GM19238 (cell line): ENCODE data around the gene ICOS.
"Not testable (repeated sequence)": the region's sequence is repeated elsewhere in the genome, so short reads cannot be mapped to it uniquely, and the experiment has no call there.

Source experiments
- DNase-seq: peaks from one replicate; pipeline ENCODE4 v3.0.0; 2011; ENCODE audit warnings: low spot score; ENCODE audit not compliant: insufficient read length

ICOS gene

DNA sequence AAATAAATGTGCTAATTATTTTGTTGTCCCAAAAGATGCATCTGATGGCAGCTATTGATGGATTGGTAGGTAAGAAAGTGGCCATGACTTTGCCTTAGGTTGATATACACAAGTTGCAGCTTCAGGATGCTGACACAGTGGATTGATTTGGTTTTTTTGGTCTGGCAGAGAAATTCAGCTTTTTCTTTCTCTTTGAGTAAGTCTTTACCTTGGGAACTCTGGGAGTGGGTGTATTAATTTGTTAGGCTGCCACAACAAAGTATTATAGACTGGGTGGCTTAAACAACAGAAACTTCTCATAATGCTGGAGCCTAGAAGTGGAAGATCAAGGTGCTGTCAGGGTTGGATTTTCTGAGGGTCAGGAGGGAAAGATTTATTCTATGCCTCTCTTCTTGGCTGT lies 19.8 kb upstream of the ICOS start:
- DNase-seq = no peak

DNA sequence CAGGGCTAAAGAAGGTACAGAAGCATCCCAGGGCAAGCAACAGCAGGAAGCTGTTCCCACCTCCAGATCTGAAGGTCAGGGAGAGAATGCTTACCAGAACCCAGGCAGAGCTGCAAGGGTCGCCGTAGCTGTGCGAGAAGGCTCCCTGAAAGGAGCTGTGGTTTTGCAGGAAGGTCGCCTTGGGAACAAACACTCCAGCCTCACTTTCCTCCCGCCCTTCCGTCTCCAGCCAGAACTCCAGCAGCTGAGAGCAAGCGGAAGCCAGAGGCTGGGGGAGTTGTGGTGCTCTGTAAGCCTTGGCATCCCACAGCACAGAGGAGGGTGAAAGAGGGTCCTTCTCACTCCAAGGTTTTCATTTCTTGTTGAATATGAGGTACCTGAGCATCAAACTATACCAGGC lies 18.3 kb upstream of the ICOS start:
- no peak for DNase-seq

DNA sequence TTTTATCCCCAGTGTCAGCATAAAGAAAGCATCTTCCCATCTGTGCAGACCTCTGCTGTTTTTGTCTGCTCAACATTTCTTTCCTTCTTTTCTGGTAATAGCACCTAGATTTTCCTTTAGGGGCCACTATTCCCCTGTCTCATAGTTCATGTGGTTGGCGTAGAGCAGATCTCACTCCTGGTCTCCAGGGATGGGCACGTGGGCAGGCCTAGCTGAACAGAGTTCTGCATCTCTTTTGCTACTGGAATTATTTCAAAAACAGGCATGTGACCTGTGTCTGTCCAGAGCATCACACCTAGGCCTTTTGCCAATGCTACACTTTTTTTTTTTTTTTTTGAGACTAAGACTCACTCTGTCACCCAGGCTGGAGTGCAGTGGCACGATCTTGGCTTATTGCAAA lies 17.7 kb upstream of the ICOS start:
- no peak for DNase-seq

DNA sequence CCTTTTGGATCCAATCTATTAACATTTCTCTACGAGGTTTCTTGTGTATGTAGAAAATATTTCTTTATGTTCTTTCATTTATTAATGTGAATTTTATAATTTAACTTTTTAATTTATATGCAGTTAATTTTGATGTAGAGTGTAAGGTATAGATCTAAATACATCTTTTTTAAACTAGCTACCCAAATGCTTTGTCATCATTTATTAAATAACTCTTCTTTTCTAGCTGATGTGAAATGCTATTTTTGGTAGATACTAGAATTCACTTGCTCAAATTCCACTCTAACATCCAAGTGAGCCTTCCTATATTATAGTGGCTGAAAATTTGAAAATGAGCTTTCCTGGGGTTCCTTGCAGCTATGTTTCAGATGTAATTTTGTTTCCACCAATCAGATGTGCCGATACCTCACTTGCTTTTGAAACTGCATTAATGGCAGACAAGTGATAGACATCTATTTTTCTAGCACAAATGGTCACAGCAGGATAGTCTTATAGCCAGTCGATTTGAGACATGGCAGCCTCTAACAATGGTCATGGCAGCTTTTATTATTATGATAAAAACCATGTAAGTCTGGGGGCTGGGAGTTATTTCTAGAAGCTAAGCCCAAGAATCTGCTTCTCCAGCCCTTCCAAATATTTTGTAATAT lies 10.9 kb upstream of the ICOS start:
- DNase-seq = no peak

DNA sequence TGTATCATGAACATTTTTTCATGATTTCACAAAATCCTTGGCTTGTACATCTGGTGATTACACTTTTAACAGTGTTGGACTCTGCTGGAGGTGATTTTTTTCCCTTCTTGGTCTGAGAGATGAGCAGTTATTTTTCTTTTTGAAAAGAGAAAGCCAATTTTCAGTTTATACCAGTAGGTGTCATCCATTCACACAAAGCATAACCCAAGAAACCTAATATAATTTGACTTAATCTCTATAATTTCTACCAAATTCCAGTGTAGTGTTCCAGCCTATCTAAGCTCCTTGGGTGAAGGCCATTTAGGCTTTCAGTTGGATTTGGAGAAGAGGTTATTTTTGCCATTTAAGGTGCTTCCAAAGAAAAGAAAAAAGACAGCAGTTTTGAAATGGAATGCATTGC lies 7.7 kb upstream of the ICOS start:
- no peak for DNase-seq

DNA sequence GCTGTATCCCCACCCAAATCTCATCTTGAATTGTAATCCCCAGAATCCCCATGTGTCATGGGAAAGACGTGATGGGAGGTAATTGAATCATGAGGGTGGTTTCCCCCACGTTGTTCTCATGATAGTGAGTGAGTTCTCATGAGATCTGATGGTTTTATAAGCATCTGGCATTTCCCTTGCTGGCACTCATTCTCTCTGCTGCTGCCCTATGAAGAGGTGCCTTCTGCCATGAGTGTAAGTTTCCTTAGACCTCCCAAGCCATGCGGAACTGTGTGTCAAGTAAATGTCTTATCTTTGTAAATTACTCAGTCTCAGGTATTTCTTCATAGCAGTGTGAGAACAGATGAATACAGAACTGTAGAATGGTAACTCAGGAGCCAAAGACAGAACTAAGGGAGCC lies 5.3 kb upstream of the ICOS start:
- DNase-seq = not testable (repeated sequence)

DNA sequence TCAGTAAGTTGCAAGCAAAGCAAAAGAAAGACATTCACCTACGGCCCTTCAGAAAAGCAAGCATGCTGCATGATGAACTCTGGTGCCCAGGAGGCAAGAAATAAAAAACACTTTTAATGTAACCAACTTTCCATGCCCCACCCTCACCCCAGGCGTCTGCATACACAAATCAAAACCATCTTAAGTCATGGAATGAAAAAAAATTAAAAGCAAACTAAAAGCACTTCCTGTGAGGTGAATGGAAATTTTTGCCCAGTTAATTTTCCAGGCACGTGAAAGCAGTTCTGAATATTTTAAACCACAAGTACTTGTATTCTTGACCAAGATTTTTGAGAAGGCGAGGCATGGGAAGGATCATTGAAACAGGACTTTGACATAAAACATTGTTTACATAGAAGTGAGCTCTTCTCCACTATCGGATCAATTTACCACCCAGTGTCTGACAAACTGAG lies 2.5 kb upstream of the ICOS start:
- no peak for DNase-seq

DNA sequence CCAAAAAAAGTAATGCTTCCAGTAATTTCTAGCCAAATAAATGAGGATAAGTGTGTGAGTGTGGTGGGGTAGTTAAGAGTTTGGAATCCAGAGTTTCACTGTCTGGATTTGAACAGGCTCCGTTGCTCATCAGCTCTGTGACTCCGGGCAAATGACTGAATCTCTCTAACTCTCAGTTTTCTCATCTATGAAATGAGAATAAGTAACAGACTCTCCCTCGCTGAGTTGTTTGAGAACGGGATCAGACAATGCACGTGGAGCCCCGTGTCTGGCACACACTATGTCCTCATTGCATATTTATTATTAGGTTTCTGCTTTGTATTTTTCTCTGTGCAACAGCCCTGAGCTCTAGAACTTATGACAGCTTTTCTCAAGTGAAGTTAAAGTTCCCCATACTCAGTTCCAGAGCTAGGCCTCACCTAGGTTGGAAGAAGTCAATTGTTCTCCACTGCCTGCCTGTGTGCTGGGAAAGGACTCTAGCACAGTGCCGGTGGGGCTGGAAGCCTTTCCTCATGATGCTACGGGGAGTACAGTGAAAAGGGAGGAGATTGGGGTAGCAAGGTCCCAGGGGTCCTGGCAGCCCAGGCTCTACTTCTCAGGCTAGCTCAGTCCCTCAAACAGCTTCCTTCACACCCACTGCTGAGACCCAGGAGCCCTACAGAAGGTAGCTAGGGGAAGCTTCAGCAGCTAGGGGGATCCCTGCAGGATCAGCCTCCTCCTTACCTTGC lies 1.7 kb upstream of the ICOS start:
- DNase-seq = no peak

DNA sequence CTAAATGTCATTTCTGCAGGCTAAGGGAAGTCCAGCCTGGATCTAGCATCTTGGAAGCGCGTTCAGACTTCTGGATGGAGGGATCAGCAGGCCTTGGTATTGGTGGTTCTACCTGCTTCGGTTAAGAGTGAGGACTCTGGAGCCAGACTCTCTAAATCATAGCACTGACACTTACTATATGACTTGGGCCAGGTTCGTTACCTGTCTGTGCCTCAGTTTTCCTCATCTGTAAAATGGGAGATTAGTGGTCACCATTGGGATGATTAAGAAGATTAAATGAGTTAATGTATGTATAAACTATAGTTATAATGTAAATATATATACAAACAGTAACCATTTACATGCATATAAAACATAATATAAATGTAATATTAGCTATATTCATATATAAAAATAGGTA lies 995 bp upstream of the ICOS start:
- DNase-seq = no peak

DNA sequence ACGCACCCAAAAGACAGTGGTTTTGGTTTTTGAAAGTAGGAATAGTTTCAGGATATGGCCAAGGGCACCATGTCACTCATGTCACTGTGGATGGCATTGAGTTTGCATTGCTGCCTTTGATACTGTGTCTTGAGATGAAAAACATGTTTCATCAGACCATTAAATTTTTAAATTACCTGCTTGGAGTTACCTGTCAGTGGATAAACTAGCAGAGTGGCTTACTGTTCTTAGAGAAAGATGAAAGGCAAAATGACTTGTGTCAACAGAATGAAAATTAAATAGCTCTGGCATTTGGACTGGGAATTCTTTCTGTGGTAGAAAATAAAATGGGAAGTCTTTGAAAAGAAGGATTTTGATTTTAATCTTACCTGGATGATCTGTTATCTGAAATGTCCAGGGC lies 386 bp downstream of the ICOS start:
- DNase-seq = no peak

DNA sequence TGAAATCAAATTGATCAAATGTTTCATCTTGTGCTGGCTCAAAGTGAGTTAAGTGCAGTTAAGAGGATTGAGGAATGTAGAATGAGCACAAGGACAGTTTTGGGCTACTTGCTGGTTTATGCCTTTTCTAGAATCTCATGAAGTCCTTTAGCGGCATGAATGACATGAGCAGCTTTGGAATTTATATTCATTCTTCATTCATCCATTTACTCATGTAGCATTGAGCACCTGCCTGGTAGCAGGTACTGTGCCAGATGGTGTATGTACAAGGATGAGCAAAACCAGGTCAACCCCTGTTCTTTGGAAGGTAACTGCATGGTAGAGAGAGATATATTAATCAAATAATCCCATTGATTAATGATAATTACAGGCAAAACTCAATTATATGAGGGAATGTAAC lies 1.2 kb downstream of the ICOS start:
- no peak for DNase-seq

DNA sequence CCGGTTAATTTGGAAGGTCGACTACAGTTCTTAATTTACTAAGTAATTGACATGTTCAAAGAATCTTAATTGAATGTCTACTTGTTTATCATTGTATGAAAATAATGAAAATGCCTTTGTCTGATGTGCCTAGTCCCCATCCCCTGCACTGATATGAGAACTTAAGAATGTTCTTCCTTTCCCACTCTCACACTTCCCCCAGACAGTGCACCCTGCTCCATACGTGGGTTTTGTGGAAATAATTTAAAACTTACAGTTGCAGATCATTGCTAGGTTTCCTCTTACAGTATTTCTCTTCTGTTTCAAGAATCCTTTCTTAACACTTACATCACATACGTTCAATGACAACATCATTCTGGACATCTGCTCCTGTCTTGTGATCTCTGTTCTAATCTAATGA lies 3.5 kb downstream of the ICOS start:
- DNase-seq = no peak

DNA sequence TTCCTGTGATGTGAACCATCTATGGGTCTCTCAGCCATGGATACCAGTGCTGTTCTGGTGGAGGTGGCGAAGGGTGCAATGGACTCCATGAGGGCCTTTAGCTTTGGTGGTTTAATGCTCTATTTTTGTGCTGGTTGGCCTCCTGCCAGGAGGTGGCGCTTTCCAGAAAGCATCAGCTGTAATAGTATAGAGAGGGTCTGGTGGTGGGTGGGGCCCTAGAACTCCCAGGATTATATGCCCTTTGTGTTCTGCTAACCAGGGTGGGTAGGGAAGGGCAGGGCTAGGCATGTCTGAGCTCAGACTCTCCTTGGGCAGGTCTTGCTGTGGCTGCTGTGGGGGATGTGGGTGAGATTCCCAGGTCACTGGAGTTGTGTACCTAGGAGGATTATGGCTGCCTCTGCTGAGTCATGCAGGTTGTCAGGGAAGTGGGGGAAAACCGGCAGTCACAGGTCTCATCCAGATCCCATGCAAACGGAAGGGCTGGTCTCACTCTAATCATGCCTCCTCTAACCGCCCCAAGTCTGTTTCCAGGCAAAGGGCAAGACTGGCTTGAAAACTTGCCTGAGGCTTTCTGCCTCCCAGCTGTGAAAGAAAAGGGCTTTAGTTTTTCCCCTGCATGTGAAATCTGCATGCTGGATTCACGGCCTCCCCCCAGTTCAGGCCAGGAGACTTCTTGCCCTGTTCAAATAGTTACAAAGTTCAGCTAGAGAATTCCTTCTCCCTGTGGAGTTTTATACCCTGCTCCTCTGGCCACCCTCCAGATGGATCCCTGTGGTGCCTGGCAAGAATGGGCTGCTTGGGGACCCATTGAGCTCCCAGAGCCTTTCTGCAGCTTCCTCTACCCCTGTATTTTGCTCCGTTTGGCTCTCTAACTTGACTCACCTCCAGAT lies 7.2 kb downstream of the ICOS start:
- not testable (repeated sequence) for DNase-seq

DNA sequence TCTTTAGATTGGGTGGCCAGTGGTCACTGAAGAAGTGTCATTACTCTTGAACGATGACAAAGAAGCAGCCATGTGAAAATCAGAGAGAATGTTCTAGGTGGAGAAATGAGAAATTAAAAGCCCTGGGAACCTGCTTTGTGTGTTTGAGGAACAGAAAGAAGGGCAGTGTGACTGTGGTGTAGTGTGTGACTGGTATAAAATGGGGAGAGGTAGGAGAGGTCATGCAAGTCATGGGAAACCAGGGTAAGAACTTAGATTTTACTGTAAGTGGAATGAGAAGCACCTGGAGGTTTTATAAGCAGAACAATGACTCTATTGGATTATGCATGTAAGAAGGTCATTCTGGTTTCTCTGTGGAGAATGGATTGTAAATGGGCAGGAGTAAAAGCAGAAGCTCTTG lies 12.2 kb downstream of the ICOS start:
- DNase-seq = no peak

DNA sequence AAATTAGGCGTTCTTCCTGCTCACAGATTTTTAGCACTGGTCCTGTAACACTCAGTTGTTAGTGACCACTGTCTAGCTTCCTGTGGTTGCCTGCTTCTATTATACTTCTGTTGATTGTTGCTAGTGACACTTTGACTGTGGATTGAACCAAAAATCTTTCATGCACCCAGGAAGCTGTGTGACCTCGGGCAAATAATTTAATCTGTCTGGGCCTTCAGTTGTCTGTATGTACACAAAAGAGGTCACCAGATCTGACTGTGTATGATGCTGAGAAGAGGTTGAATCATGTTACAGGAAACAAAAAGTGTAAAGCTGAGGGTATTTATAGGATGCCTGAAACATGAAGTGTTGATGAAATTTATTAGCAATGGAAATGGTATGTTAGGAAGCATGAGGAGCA lies 12.7 kb downstream of the ICOS start:
- no peak for DNase-seq

DNA sequence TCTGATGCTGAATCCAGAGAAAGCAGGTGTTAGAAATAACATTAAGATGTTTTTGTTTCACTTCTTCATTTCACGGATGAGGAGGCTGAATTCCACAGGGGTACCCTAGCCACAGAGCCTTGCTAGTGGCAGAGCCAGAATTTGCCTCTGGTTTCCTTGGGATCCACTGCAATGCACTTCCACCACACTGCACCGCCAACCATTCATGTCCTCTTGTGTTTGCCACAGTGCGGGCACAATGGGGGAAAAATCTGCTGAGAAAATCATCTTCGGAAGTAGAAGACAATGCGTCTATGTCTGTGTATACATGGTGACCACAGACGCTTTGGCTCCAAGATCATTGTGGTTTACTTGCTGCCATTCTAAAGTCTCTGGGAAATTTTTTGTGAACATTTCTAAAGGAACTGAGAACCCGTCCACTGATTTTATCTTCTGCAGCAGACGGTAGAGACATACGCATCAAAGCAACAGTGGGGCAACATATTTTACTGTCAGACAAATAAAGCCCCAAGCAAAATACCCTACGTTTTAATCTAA lies 14.9 kb downstream of the ICOS start:
- no peak for DNase-seq

DNA sequence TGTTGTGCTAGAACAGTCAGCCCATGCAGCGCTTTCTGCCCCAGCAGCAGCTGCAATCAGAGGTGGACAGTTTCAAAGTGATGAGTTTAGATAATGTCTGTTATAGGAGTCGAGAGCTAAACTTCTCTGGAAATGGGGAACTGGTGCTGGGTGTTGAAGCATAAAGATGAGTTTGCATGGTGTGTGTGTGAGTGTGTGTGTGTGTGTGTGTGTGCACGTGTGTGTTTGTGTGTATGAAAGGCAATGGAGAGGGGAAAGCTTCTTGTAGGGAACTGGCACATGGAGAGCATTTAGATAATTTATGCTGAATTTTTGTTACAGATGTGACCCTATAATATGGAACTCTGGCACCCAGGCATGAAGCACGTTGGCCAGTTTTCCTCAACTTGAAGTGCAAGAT lies 22.7 kb downstream of the ICOS start:
- no peak for DNase-seq

DNA sequence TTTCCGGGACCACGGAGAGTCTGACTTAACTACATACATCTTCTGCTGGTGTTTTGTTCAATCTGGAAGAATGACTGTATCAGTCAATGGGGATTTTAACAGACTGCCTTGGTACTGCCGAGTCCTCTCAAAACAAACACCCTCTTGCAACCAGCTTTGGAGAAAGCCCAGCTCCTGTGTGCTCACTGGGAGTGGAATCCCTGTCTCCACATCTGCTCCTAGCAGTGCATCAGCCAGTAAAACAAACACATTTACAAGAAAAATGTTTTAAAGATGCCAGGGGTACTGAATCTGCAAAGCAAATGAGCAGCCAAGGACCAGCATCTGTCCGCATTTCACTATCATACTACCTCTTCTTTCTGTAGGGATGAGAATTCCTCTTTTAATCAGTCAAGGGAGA lies 23.1 kb downstream of the ICOS start:
- DNase-seq = no peak

DNA sequence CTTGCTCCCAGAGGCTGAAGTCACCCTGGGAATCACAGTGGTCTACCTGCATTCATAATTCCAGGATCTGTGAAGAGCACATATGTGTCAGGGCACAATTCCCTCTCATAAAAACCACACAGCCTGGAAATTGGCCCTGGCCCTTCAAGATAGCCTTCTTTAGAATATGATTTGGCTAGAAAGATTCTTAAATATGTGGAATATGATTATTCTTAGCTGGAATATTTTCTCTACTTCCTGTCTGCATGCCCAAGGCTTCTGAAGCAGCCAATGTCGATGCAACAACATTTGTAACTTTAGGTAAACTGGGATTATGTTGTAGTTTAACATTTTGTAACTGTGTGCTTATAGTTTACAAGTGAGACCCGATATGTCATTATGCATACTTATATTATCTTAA lies 24.2 kb downstream of the ICOS start:
- no peak for DNase-seq

DNA sequence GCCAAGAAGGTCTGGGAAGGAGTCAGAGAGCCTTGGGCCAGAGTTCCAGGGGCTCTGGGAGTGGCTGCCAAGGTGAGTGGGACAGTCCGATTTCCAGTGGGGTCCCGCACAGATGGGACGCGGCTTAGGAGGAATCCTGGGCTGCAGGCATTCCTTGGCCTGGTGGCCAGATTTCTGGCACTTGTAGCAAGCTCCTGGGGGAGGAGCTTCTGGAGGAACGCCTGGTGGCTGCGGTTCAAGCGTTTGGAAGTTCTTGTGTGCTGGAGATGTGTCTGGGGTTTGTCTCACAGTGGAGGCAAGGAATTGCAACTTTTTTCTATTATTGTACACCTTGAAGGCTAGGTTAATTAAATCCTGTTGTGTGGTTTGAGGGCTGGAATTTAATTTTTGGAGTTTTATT lies 28.6 kb downstream of the ICOS start:
- not testable (repeated sequence) for DNase-seq

DNA sequence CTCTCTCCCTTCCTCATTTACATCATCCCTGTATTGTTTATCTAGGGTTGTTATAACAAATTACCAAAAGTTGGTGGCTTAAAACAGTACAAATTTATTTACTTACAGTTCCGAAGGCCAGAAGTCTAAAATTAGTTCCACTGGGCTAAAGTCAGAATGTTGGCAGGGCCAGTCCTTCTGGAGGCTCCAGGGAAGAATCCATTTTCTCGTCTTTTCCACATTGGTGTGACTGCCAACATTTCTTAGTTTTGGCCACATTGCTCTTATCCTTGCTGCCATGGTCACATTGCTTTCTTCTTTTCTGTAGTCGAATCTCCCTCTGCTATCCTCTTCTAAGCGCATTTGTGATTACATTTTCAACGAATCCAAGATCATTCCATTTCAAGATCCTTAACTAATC lies 34.7 kb downstream of the ICOS start:
- no peak for DNase-seq

DNA sequence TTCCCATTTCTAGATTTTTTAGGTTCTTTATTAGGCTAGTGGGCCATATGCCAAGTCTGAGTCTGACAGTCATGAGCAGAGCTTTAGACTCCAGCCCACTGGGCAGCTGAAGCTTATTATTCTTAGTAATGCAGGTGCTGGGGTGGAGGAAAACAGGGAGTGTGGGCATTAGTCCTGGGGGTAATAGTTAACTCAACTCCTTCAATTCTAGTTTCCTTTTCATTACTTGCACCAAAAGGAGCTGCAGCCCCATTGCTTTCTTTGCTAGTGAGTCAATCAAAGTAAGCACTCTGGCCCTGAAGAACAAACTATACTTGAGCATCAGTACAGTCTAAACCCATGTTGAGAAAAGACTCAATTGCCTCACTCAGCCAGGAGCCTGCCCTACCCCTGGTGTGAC lies 35.5 kb downstream of the ICOS start:
- DNase-seq = no peak
